Right lobe of liver (tissue), 6 donors: ENCODE measurements around the gene P4HA2. TPM values are rescaled to one million over a fixed set of nuclear protein-coding genes. Genes with fewer than 3 reads are reported as not detected.
"Not testable (repeated sequence)": the region's sequence is repeated elsewhere in the genome, so short reads cannot be mapped to it uniquely, and the experiment has no call there.

Source experiments
- ATAC-seq, 4 donors: fragments of 200-7000 bp; cut with Tn5 transposase; one replicate each; pipeline ENCODE4 v1.9.1; 2020; ENCODE audit warnings: mild to moderate bottlenecking in 4 of 4, moderate library complexity in 4 of 4
- DNase-seq, 3 donors: peaks; one replicate each; pipeline ENCODE4 v3.0.0-alpha.2; 2020
- H3K27ac ChIP-seq, 3 donors: fragments of 200-600 bp; one replicate each; pipeline ENCODE4 v1.8.0; 2022
- H3K27me3 ChIP-seq, 2 donors: fragments of 200-600 bp; one replicate each; pipeline ENCODE4 v1.8.0; 2022
- H3K36me3 ChIP-seq, 4 donors: fragments of 200-600 bp; sonication (generic) in 1 of 4; one replicate each; pipeline versions ENCODE4 v1.5.1 to v1.8.0; 2017 to 2022; ENCODE audit warnings: control low read depth in 1 of 4
- H3K4me1 ChIP-seq, 4 donors: fragments of 200-600 bp; sonication (generic) in 1 of 4; one replicate each; pipeline versions ENCODE4 v1.5.1 to v1.8.0; 2017 to 2022; ENCODE audit warnings: control low read depth in 1 of 4
- H3K4me3 ChIP-seq, 3 donors: fragments of 200-600 bp; one replicate each; pipeline ENCODE4 v1.8.0; 2022
- H3K9me3 ChIP-seq, 4 donors: fragments of 200-600 bp; sonication (generic) in 1 of 4; one replicate each; pipeline versions ENCODE4 v1.5.1 to v1.8.0; 2017 to 2022; ENCODE audit warnings: control low read depth in 1 of 4
- POLR2A ChIP-seq: fragments of 450-650 bp; IDR thresholded peaks from one replicate; pipeline ENCODE4 v1.6.1; 2017; ENCODE audit warnings: antibody characterized with exemption, mild to moderate bottlenecking
- WGBS: methylation state at CpG from one replicate; pipeline ENCODE4 v1.1.6; 2018; ENCODE audit warnings: low coverage, low lambda C conversion rate; ENCODE audit not compliant: insufficient coverage; ENCODE audit errors: missing lambda C conversion rate; 5-methylcytosine and 5-hydroxymethylcytosine counted together
- intact Hi-C, 2 donors: fragments of 100-400 bp; cut with DNase I; formaldehyde crosslinking; loops; one replicate each; pipeline versions ENCODE4 v1.11.2 to v1.14.1; 2022
- total RNA-seq, 6 experiments: library from RNA; depleted of rRNA in 2 of 6; stranded (reverse); fragments of >200 nt in 2 of 6; fragmentation: NEBNext Ultra II Directional in 3 of 6; extraction: Animal tissue kit (Norgen Biotek cat#: 25700) in 3 of 6; gene quantifications; one replicate each; pipeline versions ENCODE4 v1.1.0 to v1.2.4, GENCODE V29; 2016 to 2023
- TF ChIP-seq, protein P1 (sequence below), 4 donors: fragments of 200-600 bp in 3 of 4; fragments of 450-650 bp in 1 of 4; IDR thresholded peaks; one replicate each; pipeline versions ENCODE4 v1.5.1 to v1.8.0; 2016 to 2022; ENCODE audit warnings: antibody characterized with exemption in 4 of 4, mild to moderate bottlenecking in 2 of 4
- donor health status: DM: no; HTN: yes; CAD: no.
- donor health status: DM: no; HTN: no; CAD: no.
- donor health status: DM: no; HTN: no; CAD: no.
- donor health status: DM: no; HTN: yes; CAD: no.
- donor health status: DM: no; HTN: yes; CAD: no.

The P4HA2 gene
- total RNA-seq, 6 experiments from 2014 or later: 11.5 to 23.2 (median 16.5) TPM

DNA sequence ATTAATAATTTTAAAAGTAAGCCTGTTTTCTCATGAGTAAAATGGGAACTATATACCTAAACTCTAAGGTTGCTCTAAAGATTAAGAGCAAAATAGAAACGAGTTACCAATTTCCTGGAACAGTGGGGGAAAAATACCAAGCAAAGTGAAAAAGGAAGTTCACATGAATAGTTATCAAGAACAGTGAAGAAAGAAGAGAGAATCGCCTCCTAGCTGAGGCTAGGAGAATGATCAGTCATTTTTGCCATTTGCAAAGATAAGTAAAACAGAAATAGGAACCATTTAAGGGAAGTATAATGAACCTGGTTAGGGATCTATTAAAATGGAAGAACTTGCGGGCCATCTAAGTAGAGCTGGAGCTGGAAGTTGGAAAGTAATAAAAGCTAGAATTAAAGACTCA lies 50.7 kb downstream of the P4HA2 start:
- H3K27ac ChIP-seq: no peak overlapping the region
- no peaks in the 10 kb centered on the region for H3K27me3 ChIP-seq
- H3K36me3 ChIP-seq: no peaks in the 10 kb centered on the region
- H3K4me3 ChIP-seq: no peak overlapping the region
- no peaks in the 10 kb centered on the region for H3K4me1 ChIP-seq
- no peaks in the 10 kb centered on the region for H3K9me3 ChIP-seq
- DNase-seq (no peak), ATAC-seq (no peak)
- 29% methylated on average over 3 of the region's 3 CpGs for WGBS
- intact Hi-C loops: no loop called here
- TF ChIP-seq POLR2A: no peak
- TF ChIP-seq, protein P1, sequence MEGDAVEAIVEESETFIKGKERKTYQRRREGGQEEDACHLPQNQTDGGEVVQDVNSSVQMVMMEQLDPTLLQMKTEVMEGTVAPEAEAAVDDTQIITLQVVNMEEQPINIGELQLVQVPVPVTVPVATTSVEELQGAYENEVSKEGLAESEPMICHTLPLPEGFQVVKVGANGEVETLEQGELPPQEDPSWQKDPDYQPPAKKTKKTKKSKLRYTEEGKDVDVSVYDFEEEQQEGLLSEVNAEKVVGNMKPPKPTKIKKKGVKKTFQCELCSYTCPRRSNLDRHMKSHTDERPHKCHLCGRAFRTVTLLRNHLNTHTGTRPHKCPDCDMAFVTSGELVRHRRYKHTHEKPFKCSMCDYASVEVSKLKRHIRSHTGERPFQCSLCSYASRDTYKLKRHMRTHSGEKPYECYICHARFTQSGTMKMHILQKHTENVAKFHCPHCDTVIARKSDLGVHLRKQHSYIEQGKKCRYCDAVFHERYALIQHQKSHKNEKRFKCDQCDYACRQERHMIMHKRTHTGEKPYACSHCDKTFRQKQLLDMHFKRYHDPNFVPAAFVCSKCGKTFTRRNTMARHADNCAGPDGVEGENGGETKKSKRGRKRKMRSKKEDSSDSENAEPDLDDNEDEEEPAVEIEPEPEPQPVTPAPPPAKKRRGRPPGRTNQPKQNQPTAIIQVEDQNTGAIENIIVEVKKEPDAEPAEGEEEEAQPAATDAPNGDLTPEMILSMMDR (IDR thresholded peaks at IDR 0.05): peak in 1 of 4 donors; percentile 5

GRCh38 chr5:132176521-132176945 lies 51.1 kb downstream of the P4HA2 start:
- intact Hi-C loops: no loop called here
- no peak for TF ChIP-seq POLR2A
- TF ChIP-seq, protein P1 (IDR thresholded peaks at IDR 0.05): no peak

DNA sequence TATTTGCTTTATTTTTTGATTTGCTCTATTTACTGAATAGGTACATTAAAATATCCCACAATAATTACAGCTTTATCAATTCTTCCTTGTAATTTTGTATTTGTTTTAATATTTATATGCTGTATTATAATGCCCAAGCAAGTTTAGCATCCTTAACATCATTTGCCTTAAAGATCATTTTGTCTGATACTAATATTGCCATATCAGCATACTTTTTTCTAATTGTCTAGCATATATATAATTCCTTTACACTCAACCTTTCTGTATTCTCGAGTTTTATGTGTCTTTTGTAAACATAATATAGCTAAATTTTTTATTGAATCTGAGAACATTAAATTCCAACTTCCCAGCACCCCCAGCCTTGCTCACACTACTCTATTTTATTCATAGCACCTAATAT lies 64.7 kb downstream of the P4HA2 start:
- H3K9me3 ChIP-seq: no peaks in the 10 kb centered on the region
- H3K36me3 ChIP-seq: no peaks in the 10 kb centered on the region
- H3K27me3 ChIP-seq: no peaks in the 10 kb centered on the region
- TF ChIP-seq, protein P1 (IDR thresholded peaks at IDR 0.05): no peak
- TF ChIP-seq POLR2A: no peak
- H3K4me1 ChIP-seq: no peaks in the 10 kb centered on the region
- intact Hi-C loops: no loop called here
- ATAC-seq (no peak), DNase-seq (no peak)
- no peak overlapping the region for H3K27ac ChIP-seq
- WGBS: 0% methylated on average over 1 of the region's 1 CpG
- H3K4me3 ChIP-seq: no peak overlapping the region

More at GRCh38 chr5:132176521-132176945, 51.1 kb downstream of the P4HA2 start:
- ATAC-seq (no peak), DNase-seq (no peak)
- 75% methylated on average over 6 of the region's 6 CpGs for WGBS
- Histone ChIP-seq H3K27ac (no peak overlapping the region), H3K4me3 (no peak overlapping the region), H3K36me3 (no peaks in the 10 kb centered on the region), H3K4me1 (no peaks in the 10 kb centered on the region), H3K9me3 (no peaks in the 10 kb centered on the region), H3K27me3 (no peaks in the 10 kb centered on the region)

- intact Hi-C loops, ATAC-seq, H3K27me3 ChIP-seq, H3K36me3 ChIP-seq, H3K4me1 ChIP-seq, DNase-seq, H3K27ac ChIP-seq, H3K9me3 ChIP-seq, H3K4me3 ChIP-seq: not testable (repeated sequence)
- 100% methylated on average over 1 of the region's 5 CpGs for WGBS
Observed at GRCh38 chr5:132161574-132162326, 65.9 kb downstream of the P4HA2 start.

DNA sequence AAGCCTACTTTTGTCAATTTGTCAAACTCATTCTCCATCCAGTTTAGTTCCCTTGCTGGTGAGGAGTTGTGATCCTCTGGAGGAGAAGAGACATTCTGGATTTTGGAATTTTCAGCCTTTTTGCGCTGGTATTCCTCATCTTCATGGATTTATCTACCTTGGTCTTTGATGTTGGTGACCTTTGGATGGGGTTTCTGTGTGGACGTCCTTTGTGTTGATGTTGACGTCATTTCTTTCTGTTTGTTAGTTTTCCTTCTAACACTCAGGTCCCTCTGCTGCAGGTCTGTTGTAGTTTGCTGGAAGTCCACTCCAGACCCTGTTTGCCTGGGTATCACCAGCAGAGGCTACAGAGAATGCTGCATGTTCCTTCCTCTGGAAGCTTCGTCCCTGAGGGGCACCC lies 71.2 kb downstream of the P4HA2 start:
- Histone ChIP-seq H3K4me3 (no peak overlapping the region), H3K4me1 (no peaks in the 10 kb centered on the region), H3K36me3 (no peaks in the 10 kb centered on the region), H3K9me3 (no peaks in the 10 kb centered on the region), H3K27ac (no peak overlapping the region), H3K27me3 (no peaks in the 10 kb centered on the region)
- WGBS: 34% methylated on average over 3 of the region's 4 CpGs
- ATAC-seq (no peak), DNase-seq (no peak)
- intact Hi-C loops: no loop called here
- TF ChIP-seq, protein P1 (IDR thresholded peaks at IDR 0.05): no peak
- TF ChIP-seq POLR2A: no peak
